BE2C (cell line): ENCODE results near the gene DNAJC16.

ENCODE experiments used
- DNase-seq: peaks from one replicate; pipeline ENCODE4 v3.0.0-alpha.2; 2020
- H3K27me3 ChIP-seq: fragments of 250-450 bp; sonication (Bioruptor Pico); 2 replicates; pipeline ENCODE4 v1.5.1; 2020; ENCODE audit warnings: mild to moderate bottlenecking
- H3K36me3 ChIP-seq: fragments of 250-450 bp; sonication (Bioruptor Pico); 2 replicates; pipeline ENCODE4 v1.5.1; 2020; ENCODE audit warnings: mild to moderate bottlenecking
- H3K4me1 ChIP-seq: fragments of 250-450 bp; sonication (Bioruptor Pico); 2 replicates; pipeline ENCODE4 v1.5.1; 2020
- H3K4me3 ChIP-seq: 2 replicates; pipeline ENCODE4 v1.5.1; 2011; ENCODE audit warnings: low read depth, low read length
- H3K9me3 ChIP-seq: fragments of 250-450 bp; sonication (Bioruptor Pico); 2 replicates; pipeline ENCODE4 v1.5.1; 2020
- CTCF ChIP-seq: IDR thresholded peaks from 2 replicates; pipeline ENCODE4 v1.5.1; 2012; ENCODE audit warnings: mild to moderate bottlenecking, low read depth, low read length

Gene DNAJC16

GRCh38 chr1:15618077-15618654 lies 91.5 kb downstream of the DNAJC16 start:
- no peaks in the 10 kb centered on the region for H3K4me1 ChIP-seq
- no peak for TF ChIP-seq CTCF
- no peak for DNase-seq
- no peaks in the 10 kb centered on the region for H3K9me3 ChIP-seq
- no peaks in the 10 kb centered on the region for H3K36me3 ChIP-seq
- peak overlapping the region; percentile 85 for H3K4me3 ChIP-seq
- no peaks in the 10 kb centered on the region for H3K27me3 ChIP-seq

- Histone ChIP-seq H3K4me1 (no peaks in the 10 kb centered on the region), H3K27me3 (no peaks in the 10 kb centered on the region), H3K9me3 (no peaks in the 10 kb centered on the region), H3K36me3 (no peaks in the 10 kb centered on the region), H3K4me3 (peak overlapping the region; percentile 85)
- no peak for DNase-seq
- no peak for TF ChIP-seq CTCF
Observed at GRCh38 chr1:15618655-15619525, 92.2 kb downstream of the DNAJC16 start.

- Histone ChIP-seq H3K9me3 (no peaks in the 10 kb centered on the region), H3K4me3 (no peak overlapping the region), H3K27me3 (no peaks in the 10 kb centered on the region), H3K4me1 (no peaks in the 10 kb centered on the region), H3K36me3 (no peaks in the 10 kb centered on the region)
- no peak for DNase-seq
- TF ChIP-seq CTCF: no peak
Observed at GRCh38 chr1:15620155-15620545, 93.5 kb downstream of the DNAJC16 start.

GRCh38 chr1:15620902-15621682 lies 94.4 kb downstream of the DNAJC16 start:
- DNase-seq: no peak
- Histone ChIP-seq H3K4me3 (no peak overlapping the region), H3K27me3 (no peaks in the 10 kb centered on the region), H3K36me3 (no peaks in the 10 kb centered on the region), H3K4me1 (no peaks in the 10 kb centered on the region), H3K9me3 (no peaks in the 10 kb centered on the region)
- TF ChIP-seq CTCF: no peak

GRCh38 chr1:15621975-15622374 lies 95.3 kb downstream of the DNAJC16 start:
- H3K4me3 ChIP-seq: no peak overlapping the region
- H3K27me3 ChIP-seq: no peaks in the 10 kb centered on the region
- no peak for DNase-seq
- H3K4me1 ChIP-seq: no peaks in the 10 kb centered on the region
- H3K36me3 ChIP-seq: no peaks in the 10 kb centered on the region
- no peaks in the 10 kb centered on the region for H3K9me3 ChIP-seq
- no peak for TF ChIP-seq CTCF
